Measurements from ENCODE around the gene NXPH3. TPM values are rescaled to one million over a fixed set of nuclear protein-coding genes. Genes with fewer than 3 reads are reported as not detected.

The NXPH3 gene
- total RNA-seq, 4 donors from 2014 or later, result 0.83 to 2.1 (median 0.94) TPM; not detected in 1

- peak overlapping the region; percentile 28 to 67 (median 54) for H3K4me3 ChIP-seq
- H3K27ac ChIP-seq, result peak overlapping the region in 3 of 4 donors; percentile 10 to 59 (median 58)
- DNase-seq, result peak in 1 of 3 donors; percentile 52
- H3K27me3 ChIP-seq, result peaks cover 0 to 14% of the 10 kb centered on the region in 2 donors
- no peaks in the 10 kb centered on the region for H3K9me3 ChIP-seq
- no peak for TF ChIP-seq CTCF (IDR thresholded peaks at IDR 0.05)
- TF ChIP-seq POLR2A (IDR thresholded peaks at IDR 0.05), result no peak
- H3K4me1 ChIP-seq, result peaks cover 5 to 32% (median 15%) of the 10 kb centered on the region in 4 donors
- H3K36me3 ChIP-seq, result no peaks in the 10 kb centered on the region
These were observed 631 bp downstream of the NXPH3 start for GRCh38 chr17:49576088-49576916.

- H3K4me1 ChIP-seq, result peaks cover 5 to 32% (median 15%) of the 10 kb centered on the region in 4 donors
- H3K36me3 ChIP-seq, result no peaks in the 10 kb centered on the region
- TF ChIP-seq POLR2A (IDR thresholded peaks at IDR 0.05) (no peak), CTCF (IDR thresholded peaks at IDR 0.05) (no peak)
- no peaks in the 10 kb centered on the region for H3K9me3 ChIP-seq
- H3K27ac ChIP-seq, result peak overlapping the region in 3 of 4 donors; percentile 10 to 59 (median 58)
- peak in 1 of 3 donors; percentile 50 for DNase-seq
- peak overlapping the region; percentile 28 to 67 (median 54) for H3K4me3 ChIP-seq
- peaks cover 0 to 14% of the 10 kb centered on the region in 2 donors for H3K27me3 ChIP-seq
These were observed 1.4 kb downstream of the NXPH3 start for GRCh38 chr17:49576917-49577649.

GRCh38 chr17:49577650-49577934, 1.9 kb downstream of the NXPH3 start:
- peaks cover 5 to 32% (median 15%) of the 10 kb centered on the region in 4 donors for H3K4me1 ChIP-seq
- no peak for DNase-seq
- no peak overlapping the region for H3K4me3 ChIP-seq
- H3K36me3 ChIP-seq, result no peaks in the 10 kb centered on the region
- no peaks in the 10 kb centered on the region for H3K9me3 ChIP-seq
- TF ChIP-seq POLR2A (IDR thresholded peaks at IDR 0.05) (no peak), CTCF (IDR thresholded peaks at IDR 0.05) (no peak)
- H3K27me3 ChIP-seq, result peaks cover 0 to 14% of the 10 kb centered on the region in 2 donors
- H3K27ac ChIP-seq, result no peak overlapping the region

- TF ChIP-seq POLR2A (IDR thresholded peaks at IDR 0.05) (no peak), CTCF (IDR thresholded peaks at IDR 0.05) (no peak)
- Histone ChIP-seq H3K27me3 (peaks cover 0 to 14% of the 10 kb centered on the region in 2 donors), H3K4me1 (peaks cover 5 to 32% (median 15%) of the 10 kb centered on the region in 4 donors), H3K36me3 (no peaks in the 10 kb centered on the region), H3K4me3 (no peak overlapping the region), H3K9me3 (no peaks in the 10 kb centered on the region), H3K27ac (no peak overlapping the region)
- DNase-seq, result no peak
These were observed 2.3 kb downstream of the NXPH3 start for GRCh38 chr17:49577963-49578362.

GRCh38 chr17:49578414-49578813, 2.7 kb downstream of the NXPH3 start:
- no peaks in the 10 kb centered on the region for H3K9me3 ChIP-seq
- no peak overlapping the region for H3K27ac ChIP-seq
- no peak for TF ChIP-seq POLR2A (IDR thresholded peaks at IDR 0.05)
- no peak for TF ChIP-seq CTCF (IDR thresholded peaks at IDR 0.05)
- H3K4me3 ChIP-seq, result no peak overlapping the region
- H3K36me3 ChIP-seq, result no peaks in the 10 kb centered on the region
- H3K4me1 ChIP-seq, result peaks cover 5 to 32% (median 15%) of the 10 kb centered on the region in 4 donors
- H3K27me3 ChIP-seq, result peaks cover 0 to 14% of the 10 kb centered on the region in 2 donors
- peak in 1 of 3 donors; percentile 39 for DNase-seq

Measured in Peyer's patch (tissue), 4 donors.